Sigmoid colon (tissue), 7 donors: ENCODE results near the gene LGR6. TPM values are rescaled to one million over a fixed set of nuclear protein-coding genes. Genes with fewer than 3 reads are reported as not detected.

Experiments
- DNase-seq: peaks from one replicate; pipeline ENCODE4 v3.0.0-alpha.2; 2019
- H3K27ac ChIP-seq, 4 donors: fragments of 200-600 bp; sonication (generic); one replicate each; pipeline ENCODE4 v1.5.1; 2016 to 2019; ENCODE audit warnings: mild to moderate bottlenecking in 1 of 4
- H3K27me3 ChIP-seq, 3 donors: fragments of 200-600 bp; sonication (generic); one replicate each; pipeline ENCODE4 v1.5.1; 2019; ENCODE audit warnings: mild to moderate bottlenecking in 1 of 3
- H3K36me3 ChIP-seq, 4 donors: fragments of 200-600 bp; sonication (generic); one replicate each; pipeline ENCODE4 v1.5.1; 2016 to 2019
- H3K4me1 ChIP-seq, 4 donors: fragments of 200-600 bp; sonication (generic); one replicate each; pipeline ENCODE4 v1.5.1; 2017 to 2019
- H3K4me3 ChIP-seq, 4 donors: fragments of 200-600 bp; sonication (generic); one replicate each; pipeline ENCODE4 v1.5.1; 2017 to 2019; ENCODE audit warnings: mild to moderate bottlenecking in 2 of 4, moderate library complexity in 1 of 4
- H3K9me3 ChIP-seq, 4 donors: fragments of 200-600 bp in 3 of 4; sonication (generic) in 3 of 4; one replicate each; pipeline versions ENCODE4 v1.5.1 to v1.6.1; 2013 to 2019
- EP300 ChIP-seq, 4 donors: sonication (generic); formaldehyde crosslinking; IDR thresholded peaks; one replicate each; pipeline ENCODE4 v1.6.1; 2017; ENCODE audit warnings: antibody characterized with exemption in 4 of 4
- POLR2A ChIP-seq, 2 donors: fragments of 450-650 bp; IDR thresholded peaks; one replicate each; pipeline ENCODE4 v1.6.1; 2016; ENCODE audit warnings: antibody characterized with exemption in 2 of 2, mild to moderate bottlenecking in 2 of 2, moderate library complexity in 2 of 2
- POLR2AphosphoS5 ChIP-seq, 4 donors: sonication (generic); formaldehyde crosslinking; IDR thresholded peaks; one replicate each; pipeline ENCODE4 v1.6.1; 2017; ENCODE audit warnings: antibody characterized with exemption in 4 of 4
- WGBS, 2 donors: extraction: QIAGEN DNeasy Blood & Tissue Kit; methylation state at CpG; one replicate each; pipeline ENCODE4 v1.1.7; 2013; 5-methylcytosine and 5-hydroxymethylcytosine counted together
- intact Hi-C: fragments of 100-400 bp; cut with DNase I; formaldehyde crosslinking; loops from one replicate; pipeline ENCODE4 v1.15.1; 2023
- polyA plus RNA-seq, 3 donors: library from polyadenylated mRNA; stranded (reverse); fragments of 200-250 nt; gene quantifications; one replicate each; pipeline ENCODE4 v1.2.3, GENCODE V29; 2013
- total RNA-seq, 4 donors: library from RNA; depleted of rRNA; stranded (reverse); fragments of >200 nt; gene quantifications; one replicate each; pipeline ENCODE4 v1.1.0, GENCODE V29; 2016
- TF ChIP-seq, protein P1 (sequence below), 4 experiments: fragments of 450-650 bp in 3 of 4; fragments of 200-600 bp in 1 of 4; IDR thresholded peaks; one replicate each; pipeline ENCODE4 v1.5.1; 2016 to 2019; ENCODE audit warnings: antibody characterized with exemption in 4 of 4, mild to moderate bottlenecking in 3 of 4, moderate library complexity in 2 of 4
- donor health status: healthy with polysubstance abuse.
- donor health status: Bipolar disorder and iron deficiency.
- donor health status: healthy.

Gene LGR6
- total and polyA plus RNA-seq, 7 donors = 0.14 to 1.0 (median 0.28) TPM; not detected in 4

DNA sequence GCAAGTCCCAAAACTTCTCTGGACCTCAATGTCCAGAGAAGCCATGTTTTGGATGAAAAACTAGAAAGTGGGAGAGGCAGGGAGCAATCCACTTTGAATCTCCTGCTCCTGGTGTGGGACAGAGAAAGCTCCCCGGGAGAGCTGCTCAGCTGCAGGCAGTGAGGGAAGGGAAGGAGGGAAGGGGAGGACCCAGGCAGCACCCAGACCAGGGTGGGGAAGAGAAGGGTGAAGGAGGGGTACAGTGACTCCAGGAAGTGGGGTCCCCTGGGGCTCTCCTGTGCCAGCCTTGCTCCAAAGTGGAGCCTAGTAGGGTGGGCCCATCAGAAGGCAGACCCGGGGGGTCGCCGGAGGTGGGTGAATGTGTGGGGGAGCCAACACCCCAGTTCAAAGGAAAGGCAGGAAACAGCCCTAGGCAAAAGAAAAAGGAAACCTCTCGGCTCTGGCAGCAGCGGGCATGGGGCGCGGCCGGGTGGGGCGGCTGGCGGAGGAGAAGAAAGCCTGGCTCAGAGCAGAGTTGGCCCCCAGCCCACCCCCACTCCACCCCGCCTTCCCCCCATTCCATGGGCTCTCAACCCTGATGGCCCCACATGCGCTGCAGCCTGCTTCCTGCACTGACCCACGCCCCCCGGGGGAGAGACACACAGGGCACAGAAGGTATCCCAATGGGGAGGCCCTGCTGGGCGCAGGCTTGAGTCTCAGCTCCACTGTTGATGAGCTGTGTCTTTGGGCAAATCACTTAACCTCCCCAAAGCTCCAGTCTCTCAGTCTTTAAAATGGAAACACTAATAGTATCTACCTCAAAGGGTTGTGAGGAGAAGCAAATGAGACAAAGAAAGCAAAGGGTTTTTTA is 5.7 kb downstream of the LGR6 start:
- no peak overlapping the region for H3K27ac ChIP-seq
- intact Hi-C loops = no loop called here
- peaks cover under 1 to 12% (median under 1%) of the 10 kb centered on the region in 3 donors for H3K27me3 ChIP-seq
- TF ChIP-seq, protein P1, sequence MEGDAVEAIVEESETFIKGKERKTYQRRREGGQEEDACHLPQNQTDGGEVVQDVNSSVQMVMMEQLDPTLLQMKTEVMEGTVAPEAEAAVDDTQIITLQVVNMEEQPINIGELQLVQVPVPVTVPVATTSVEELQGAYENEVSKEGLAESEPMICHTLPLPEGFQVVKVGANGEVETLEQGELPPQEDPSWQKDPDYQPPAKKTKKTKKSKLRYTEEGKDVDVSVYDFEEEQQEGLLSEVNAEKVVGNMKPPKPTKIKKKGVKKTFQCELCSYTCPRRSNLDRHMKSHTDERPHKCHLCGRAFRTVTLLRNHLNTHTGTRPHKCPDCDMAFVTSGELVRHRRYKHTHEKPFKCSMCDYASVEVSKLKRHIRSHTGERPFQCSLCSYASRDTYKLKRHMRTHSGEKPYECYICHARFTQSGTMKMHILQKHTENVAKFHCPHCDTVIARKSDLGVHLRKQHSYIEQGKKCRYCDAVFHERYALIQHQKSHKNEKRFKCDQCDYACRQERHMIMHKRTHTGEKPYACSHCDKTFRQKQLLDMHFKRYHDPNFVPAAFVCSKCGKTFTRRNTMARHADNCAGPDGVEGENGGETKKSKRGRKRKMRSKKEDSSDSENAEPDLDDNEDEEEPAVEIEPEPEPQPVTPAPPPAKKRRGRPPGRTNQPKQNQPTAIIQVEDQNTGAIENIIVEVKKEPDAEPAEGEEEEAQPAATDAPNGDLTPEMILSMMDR (IDR thresholded peaks at IDR 0.05) = no peak
- TF ChIP-seq EP300 (IDR thresholded peaks at IDR 0.05) = no peak
- TF ChIP-seq POLR2A (IDR thresholded peaks at IDR 0.05) = no peak
- no peak for TF ChIP-seq POLR2AphosphoS5 (IDR thresholded peaks at IDR 0.05)
- no peaks in the 10 kb centered on the region for H3K9me3 ChIP-seq
- no peak overlapping the region for H3K4me3 ChIP-seq
- peaks cover 0 to 7% (median 0%) of the 10 kb centered on the region in 4 donors for H3K4me1 ChIP-seq
- no peak for DNase-seq
- no peaks in the 10 kb centered on the region for H3K36me3 ChIP-seq
- WGBS, 2 donors = 10 to 24% methylated on average over 16 of the region's 16 CpGs

DNA sequence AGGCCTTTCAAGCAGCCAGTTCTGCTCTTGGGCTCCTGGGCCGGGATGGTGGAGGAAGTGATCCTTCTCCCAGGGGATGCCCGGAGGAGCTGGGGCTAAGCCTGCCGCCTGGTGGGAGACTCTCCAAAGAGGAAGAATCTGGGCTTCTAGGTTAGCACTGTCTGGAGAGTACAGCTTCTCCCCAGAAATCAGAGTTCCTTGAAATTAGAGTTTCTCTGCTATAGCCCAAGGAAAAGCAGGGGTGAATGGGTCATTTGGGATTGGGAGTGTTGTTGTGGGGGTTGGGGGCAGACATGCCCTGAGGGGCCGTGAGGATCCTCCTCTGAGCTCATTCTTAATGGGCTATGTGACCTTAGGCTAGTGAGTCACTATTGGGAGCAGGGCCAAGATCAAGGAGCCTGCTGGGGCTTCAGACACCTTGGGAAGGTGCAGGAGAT is 6.5 kb downstream of the LGR6 start:
- 19 to 62% methylated on average over 4 of the region's 4 CpGs for WGBS, 2 donors
- intact Hi-C loops = no loop called here
- TF ChIP-seq POLR2AphosphoS5 (IDR thresholded peaks at IDR 0.05) (no peak), POLR2A (IDR thresholded peaks at IDR 0.05) (no peak), EP300 (IDR thresholded peaks at IDR 0.05) (no peak)
- TF ChIP-seq, protein P1 (IDR thresholded peaks at IDR 0.05) = no peak
- DNase-seq = no peak
- H3K27me3 ChIP-seq = peaks cover 0 to 4% (median 0%) of the 10 kb centered on the region in 3 donors
- H3K27ac ChIP-seq = no peak overlapping the region
- H3K36me3 ChIP-seq = no peaks in the 10 kb centered on the region
- H3K4me3 ChIP-seq = no peak overlapping the region
- H3K9me3 ChIP-seq = no peaks in the 10 kb centered on the region
- peaks cover 0 to 7% (median 0%) of the 10 kb centered on the region in 4 donors for H3K4me1 ChIP-seq

DNA sequence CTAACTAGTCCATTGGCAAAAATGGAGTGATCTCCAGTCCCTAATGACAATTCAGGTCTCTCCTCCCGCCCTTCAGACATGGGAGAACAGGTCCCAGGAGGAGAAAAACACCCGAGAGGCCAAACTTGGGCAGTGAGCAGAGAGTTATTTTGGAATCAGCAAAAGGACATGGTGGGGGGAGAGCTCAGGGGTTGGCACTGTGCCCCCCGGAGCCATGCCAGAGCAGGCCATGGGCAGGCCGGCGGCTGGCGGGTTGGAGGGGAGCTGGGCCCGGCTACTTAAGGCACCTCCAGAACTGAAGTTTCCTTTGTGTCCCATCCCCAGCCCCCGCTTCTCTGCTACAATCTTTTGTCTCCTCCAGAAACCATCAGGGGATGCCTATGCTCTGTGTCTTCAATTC is 7.1 kb downstream of the LGR6 start:
- no peak overlapping the region for H3K4me3 ChIP-seq
- TF ChIP-seq POLR2A (IDR thresholded peaks at IDR 0.05) (no peak), EP300 (IDR thresholded peaks at IDR 0.05) (no peak), POLR2AphosphoS5 (IDR thresholded peaks at IDR 0.05) (no peak)
- TF ChIP-seq, protein P1 (IDR thresholded peaks at IDR 0.05) = no peak
- peaks cover 0 to 7% (median 0%) of the 10 kb centered on the region in 4 donors for H3K4me1 ChIP-seq
- no peaks in the 10 kb centered on the region for H3K36me3 ChIP-seq
- H3K9me3 ChIP-seq = no peaks in the 10 kb centered on the region
- H3K27ac ChIP-seq = no peak overlapping the region
- WGBS, 2 donors = 91% methylated on average over 8 of the region's 8 CpGs
- H3K27me3 ChIP-seq = no peaks in the 10 kb centered on the region
- intact Hi-C loops = no loop called here
- no peak for DNase-seq

DNA sequence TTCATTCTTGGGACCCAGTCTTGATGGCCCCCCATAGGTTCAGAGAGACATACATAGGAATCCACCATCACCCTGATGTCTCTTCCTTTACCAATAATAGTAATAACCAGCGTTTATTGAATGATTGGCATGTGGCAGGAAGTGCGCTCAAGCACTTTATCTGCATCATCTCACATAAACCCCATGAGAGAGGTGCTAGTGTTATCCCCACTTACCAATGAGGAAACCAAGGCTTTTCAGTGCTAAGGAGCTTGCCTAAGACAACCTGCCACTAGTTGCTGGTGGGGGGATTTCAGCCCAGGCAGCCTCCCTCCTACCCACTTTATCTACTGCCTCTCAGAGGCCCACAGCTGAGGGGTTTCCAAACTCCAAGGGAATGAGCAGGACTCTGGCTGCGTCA is 7.7 kb downstream of the LGR6 start:
- no peak overlapping the region for H3K4me3 ChIP-seq
- 53 to 72% methylated on average over 3 of the region's 3 CpGs for WGBS, 2 donors
- intact Hi-C loops = no loop called here
- H3K36me3 ChIP-seq = no peaks in the 10 kb centered on the region
- TF ChIP-seq POLR2A (IDR thresholded peaks at IDR 0.05) = no peak
- no peak for TF ChIP-seq POLR2AphosphoS5 (IDR thresholded peaks at IDR 0.05)
- no peak for TF ChIP-seq EP300 (IDR thresholded peaks at IDR 0.05)
- TF ChIP-seq, protein P1 (IDR thresholded peaks at IDR 0.05) = no peak
- peaks cover 0 to 7% (median 0%) of the 10 kb centered on the region in 4 donors for H3K4me1 ChIP-seq
- H3K27me3 ChIP-seq = no peaks in the 10 kb centered on the region
- no peaks in the 10 kb centered on the region for H3K9me3 ChIP-seq
- no peak overlapping the region for H3K27ac ChIP-seq
- DNase-seq = no peak
